Nephron (organoid): ENCODE results near the gene KIF26A.

Experiments used
- H3K27ac Mint-ChIP-seq, 3 experiments: 2 replicates each; pipeline ENCODE4 v1.8.0; 2020; ENCODE audit warnings: mixed read lengths in 3 of 3, mild to moderate bottlenecking in 2 of 3, moderate library complexity in 1 of 3
- H3K27me3 Mint-ChIP-seq: 2 replicates; pipeline ENCODE4 v1.8.0; 2021; ENCODE audit warnings: low read depth, mild to moderate bottlenecking, moderate library complexity, mixed read lengths
- H3K36me3 Mint-ChIP-seq: 2 replicates; pipeline ENCODE4 v1.8.0; 2020; ENCODE audit warnings: low read depth, mixed read lengths
- H3K4me1 Mint-ChIP-seq: 2 replicates; pipeline ENCODE4 v1.8.0; 2020; ENCODE audit warnings: mixed read lengths
- H3K4me3 Mint-ChIP-seq, 3 experiments: 2 replicates each; pipeline ENCODE4 v1.8.0; 2020; ENCODE audit warnings: mild to moderate bottlenecking in 3 of 3, mixed read lengths in 3 of 3, moderate library complexity in 2 of 3
- H3K9me3 Mint-ChIP-seq: 2 replicates; pipeline ENCODE4 v1.8.0; 2020; ENCODE audit warnings: mixed read lengths
- TF ChIP-seq, protein P1 (sequence below), 3 experiments: fragments of 200-600 bp; sonication (generic); IDR thresholded peaks; one replicate each; pipeline ENCODE4 v1.5.0; 2021; ENCODE audit warnings: antibody characterized with exemption in 3 of 3; ENCODE audit not compliant: unreplicated experiment in 3 of 3

Gene KIF26A

DNA sequence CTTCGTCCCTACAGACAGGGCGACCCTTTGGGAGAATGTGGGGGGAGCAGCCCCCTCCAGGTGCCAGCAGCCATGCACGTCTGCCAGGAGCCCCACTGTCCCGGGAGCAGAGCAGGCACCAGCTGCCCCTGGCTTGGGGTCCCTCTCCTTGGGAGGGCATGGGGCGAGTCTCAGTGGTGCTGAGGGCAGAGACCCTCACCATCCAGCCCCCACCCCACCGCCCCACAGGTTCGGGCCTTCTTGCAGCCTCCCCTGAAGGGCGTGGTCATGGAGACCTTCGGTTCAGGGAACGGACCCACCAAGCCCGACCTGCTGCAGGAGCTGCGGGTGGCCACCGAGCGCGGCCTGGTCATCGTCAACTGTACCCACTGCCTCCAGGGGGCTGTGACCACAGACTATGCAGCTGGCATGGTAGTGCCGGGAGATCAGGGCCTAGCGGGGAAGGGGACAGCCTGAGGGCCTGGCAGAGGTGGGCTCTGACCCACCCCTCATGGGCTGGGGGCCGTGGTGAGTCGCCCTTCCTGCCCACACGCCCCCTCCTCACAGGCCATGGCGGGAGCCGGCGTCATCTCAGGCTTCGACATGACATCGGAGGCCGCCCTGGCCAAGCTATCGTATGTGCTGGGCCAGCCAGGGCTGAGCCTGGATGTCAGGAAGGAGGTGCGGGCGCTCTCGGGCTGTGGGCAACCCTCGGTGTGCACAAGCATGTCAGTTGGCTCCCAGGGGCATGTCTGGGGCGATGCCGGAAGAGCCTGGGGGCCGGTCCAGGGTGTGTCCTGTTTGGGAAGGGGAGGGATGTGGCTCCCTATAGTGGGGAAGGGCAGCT, 34.1 kb upstream of the KIF26A start:
- H3K36me3 Mint-ChIP-seq: no peaks in the 10 kb centered on the region
- H3K9me3 Mint-ChIP-seq: no peaks in the 10 kb centered on the region
- H3K4me3 Mint-ChIP-seq: no peak overlapping the region
- TF ChIP-seq, protein P1, sequence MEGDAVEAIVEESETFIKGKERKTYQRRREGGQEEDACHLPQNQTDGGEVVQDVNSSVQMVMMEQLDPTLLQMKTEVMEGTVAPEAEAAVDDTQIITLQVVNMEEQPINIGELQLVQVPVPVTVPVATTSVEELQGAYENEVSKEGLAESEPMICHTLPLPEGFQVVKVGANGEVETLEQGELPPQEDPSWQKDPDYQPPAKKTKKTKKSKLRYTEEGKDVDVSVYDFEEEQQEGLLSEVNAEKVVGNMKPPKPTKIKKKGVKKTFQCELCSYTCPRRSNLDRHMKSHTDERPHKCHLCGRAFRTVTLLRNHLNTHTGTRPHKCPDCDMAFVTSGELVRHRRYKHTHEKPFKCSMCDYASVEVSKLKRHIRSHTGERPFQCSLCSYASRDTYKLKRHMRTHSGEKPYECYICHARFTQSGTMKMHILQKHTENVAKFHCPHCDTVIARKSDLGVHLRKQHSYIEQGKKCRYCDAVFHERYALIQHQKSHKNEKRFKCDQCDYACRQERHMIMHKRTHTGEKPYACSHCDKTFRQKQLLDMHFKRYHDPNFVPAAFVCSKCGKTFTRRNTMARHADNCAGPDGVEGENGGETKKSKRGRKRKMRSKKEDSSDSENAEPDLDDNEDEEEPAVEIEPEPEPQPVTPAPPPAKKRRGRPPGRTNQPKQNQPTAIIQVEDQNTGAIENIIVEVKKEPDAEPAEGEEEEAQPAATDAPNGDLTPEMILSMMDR (IDR thresholded peaks at IDR 0.05; ENCODE audit: unreplicated experiment in 3 of 3): no peak
- peaks cover 7% of the 10 kb centered on the region for H3K27me3 Mint-ChIP-seq
- H3K4me1 Mint-ChIP-seq: no peaks in the 10 kb centered on the region
- no peak overlapping the region for H3K27ac Mint-ChIP-seq

DNA sequence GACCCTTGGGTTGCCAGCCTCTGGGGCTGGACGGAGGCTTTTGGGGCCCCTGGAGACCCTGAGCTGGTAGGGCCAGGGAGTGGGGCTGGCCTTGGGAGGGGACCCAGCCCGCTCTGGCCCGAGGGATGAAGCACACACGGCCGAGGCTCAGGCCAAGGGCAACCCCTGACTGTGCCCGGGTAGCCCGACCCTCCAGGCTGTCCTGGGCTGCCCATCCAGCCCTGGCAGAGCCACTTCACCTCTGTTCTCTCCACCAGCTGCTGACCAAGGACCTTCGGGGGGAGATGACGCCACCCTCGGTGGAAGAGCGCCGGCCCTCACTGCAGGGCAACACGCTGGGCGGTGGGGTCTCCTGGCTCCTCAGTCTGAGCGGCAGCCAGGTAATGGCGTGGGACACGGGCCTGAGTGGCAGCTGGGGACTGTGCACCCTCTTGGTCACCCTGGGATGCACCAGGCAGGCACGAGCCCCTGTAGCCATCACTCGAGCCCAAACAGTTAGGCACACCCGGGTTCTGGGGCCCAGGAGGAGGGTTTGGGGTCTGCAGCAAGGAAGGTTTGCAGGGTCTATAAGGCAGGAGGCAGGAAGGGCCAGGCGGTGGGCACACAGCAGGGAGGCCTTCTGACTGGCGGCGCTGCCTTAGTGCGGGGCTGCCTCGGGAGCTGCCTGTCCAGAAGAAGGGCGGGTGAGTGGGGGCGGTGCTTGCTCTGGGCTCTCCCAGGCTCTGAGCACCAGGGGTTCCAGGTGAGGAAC, 33.1 kb upstream of the KIF26A start:
- peaks cover 9% of the 10 kb centered on the region for H3K27me3 Mint-ChIP-seq
- no peaks in the 10 kb centered on the region for H3K36me3 Mint-ChIP-seq
- H3K4me3 Mint-ChIP-seq: no peak overlapping the region
- TF ChIP-seq, protein P1 (IDR thresholded peaks at IDR 0.05; ENCODE audit: unreplicated experiment in 3 of 3): no peak
- no peak overlapping the region for H3K27ac Mint-ChIP-seq
- no peaks in the 10 kb centered on the region for H3K9me3 Mint-ChIP-seq
- H3K4me1 Mint-ChIP-seq: no peaks in the 10 kb centered on the region

DNA sequence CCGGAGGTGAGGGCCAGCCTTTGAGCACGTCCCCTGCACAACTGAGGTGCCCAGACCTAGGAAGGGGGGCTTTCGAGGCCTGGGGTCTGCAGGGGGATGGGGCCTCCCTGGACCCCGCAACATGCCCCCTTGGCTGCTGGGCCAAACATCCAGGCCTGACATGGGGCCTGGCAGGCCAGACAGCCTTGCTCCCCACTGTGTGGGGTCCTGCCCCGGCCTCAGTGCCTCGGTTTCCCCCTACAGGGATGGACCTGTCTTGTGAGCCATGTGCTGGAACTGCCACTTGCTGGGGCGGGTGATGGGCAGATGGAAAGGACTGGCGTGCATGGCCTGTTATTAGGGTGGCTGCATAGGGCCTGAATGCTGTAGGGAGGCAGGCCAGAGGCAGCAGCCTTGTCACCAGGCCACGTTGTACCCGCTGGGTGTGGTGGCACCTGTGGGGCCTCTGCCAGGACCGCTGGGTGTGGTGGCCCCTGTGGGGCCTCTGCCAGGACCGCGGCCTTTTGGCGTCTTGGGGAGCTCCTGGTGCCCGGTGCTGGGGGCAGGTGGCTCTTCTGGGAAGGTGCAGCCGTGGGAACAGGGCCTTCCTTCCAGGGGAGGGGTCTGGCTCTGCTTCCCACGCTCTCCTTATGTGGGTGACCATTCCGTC, 32.4 kb upstream of the KIF26A start:
- TF ChIP-seq, protein P1 (IDR thresholded peaks at IDR 0.05; ENCODE audit: unreplicated experiment in 3 of 3): no peak
- H3K9me3 Mint-ChIP-seq: no peaks in the 10 kb centered on the region
- H3K4me3 Mint-ChIP-seq: no peak overlapping the region
- no peaks in the 10 kb centered on the region for H3K36me3 Mint-ChIP-seq
- no peaks in the 10 kb centered on the region for H3K4me1 Mint-ChIP-seq
- H3K27me3 Mint-ChIP-seq: peaks cover 11% of the 10 kb centered on the region
- H3K27ac Mint-ChIP-seq: no peak overlapping the region

DNA sequence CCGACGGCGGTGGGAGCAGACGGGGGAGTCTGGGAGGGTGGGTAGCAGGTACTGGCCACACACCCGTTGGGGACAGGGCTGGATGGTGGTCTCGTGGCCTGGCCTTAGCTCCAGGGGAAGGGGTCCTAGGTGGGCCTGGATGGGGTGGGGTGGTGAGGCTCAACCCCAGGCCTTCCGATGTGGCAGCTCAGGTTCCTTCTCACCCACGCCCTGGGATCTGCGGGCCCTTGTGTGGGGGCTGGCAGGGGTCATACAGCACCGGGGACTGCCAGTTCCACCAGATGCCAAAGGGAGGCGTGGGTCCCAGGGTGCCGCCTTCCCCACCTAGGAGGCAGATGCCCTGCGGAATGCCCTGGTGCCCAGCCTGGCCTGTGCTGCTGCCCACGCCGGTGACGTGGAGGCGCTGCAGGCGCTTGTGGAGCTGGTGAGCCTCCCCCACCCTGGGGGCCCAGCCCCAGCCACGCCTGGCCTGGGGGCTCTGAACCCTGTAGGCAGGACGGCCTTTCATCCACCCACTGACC, 31.9 kb upstream of the KIF26A start:
- H3K4me1 Mint-ChIP-seq: no peaks in the 10 kb centered on the region
- H3K36me3 Mint-ChIP-seq: no peaks in the 10 kb centered on the region
- H3K27ac Mint-ChIP-seq: no peak overlapping the region
- TF ChIP-seq, protein P1 (IDR thresholded peaks at IDR 0.05; ENCODE audit: unreplicated experiment in 3 of 3): no peak
- no peak overlapping the region for H3K4me3 Mint-ChIP-seq
- no peaks in the 10 kb centered on the region for H3K9me3 Mint-ChIP-seq
- H3K27me3 Mint-ChIP-seq: peaks cover 15% of the 10 kb centered on the region

DNA sequence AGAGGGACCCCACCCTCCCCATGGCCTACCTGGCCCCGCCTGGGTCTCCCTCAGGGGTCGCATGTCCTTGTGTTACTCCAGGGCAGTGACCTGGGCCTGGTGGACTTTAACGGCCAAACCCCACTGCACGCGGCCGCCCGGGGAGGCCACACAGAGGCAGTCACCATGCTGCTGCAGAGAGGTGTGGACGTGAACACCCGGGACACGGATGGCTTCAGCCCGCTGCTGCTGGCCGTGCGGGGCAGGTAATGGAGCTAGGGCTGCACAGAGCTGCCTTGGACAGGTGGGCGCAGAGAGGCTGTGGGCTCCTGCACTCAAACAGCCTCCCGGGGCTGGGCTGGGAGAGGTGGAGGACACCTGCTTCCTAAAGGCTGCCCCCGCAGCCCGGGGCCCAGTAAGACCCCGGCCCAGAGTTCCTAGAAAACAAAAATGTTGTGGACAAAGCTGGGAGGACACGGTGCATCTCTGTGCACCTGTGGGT, 31.2 kb upstream of the KIF26A start:
- TF ChIP-seq, protein P1 (IDR thresholded peaks at IDR 0.05; ENCODE audit: unreplicated experiment in 3 of 3): no peak
- Mint-ChIP-seq H3K4me3 (no peak overlapping the region), H3K27ac (no peak overlapping the region), H3K27me3 (peaks cover 15% of the 10 kb centered on the region), H3K9me3 (no peaks in the 10 kb centered on the region), H3K36me3 (no peaks in the 10 kb centered on the region), H3K4me1 (no peaks in the 10 kb centered on the region)
